Measurements from ENCODE around the gene RBM10.

The RBM10 gene

GRCh38 chrX:47202316-47202715 lies 57.3 kb downstream of the RBM10 start:
- no peak for DNase-seq (ENCODE audit: extremely low read depth, low read depth)
- TF ChIP-seq, protein P1, sequence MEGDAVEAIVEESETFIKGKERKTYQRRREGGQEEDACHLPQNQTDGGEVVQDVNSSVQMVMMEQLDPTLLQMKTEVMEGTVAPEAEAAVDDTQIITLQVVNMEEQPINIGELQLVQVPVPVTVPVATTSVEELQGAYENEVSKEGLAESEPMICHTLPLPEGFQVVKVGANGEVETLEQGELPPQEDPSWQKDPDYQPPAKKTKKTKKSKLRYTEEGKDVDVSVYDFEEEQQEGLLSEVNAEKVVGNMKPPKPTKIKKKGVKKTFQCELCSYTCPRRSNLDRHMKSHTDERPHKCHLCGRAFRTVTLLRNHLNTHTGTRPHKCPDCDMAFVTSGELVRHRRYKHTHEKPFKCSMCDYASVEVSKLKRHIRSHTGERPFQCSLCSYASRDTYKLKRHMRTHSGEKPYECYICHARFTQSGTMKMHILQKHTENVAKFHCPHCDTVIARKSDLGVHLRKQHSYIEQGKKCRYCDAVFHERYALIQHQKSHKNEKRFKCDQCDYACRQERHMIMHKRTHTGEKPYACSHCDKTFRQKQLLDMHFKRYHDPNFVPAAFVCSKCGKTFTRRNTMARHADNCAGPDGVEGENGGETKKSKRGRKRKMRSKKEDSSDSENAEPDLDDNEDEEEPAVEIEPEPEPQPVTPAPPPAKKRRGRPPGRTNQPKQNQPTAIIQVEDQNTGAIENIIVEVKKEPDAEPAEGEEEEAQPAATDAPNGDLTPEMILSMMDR (IDR thresholded peaks at IDR 0.05; ENCODE audit: low read depth, low read length) = no peak

DNA sequence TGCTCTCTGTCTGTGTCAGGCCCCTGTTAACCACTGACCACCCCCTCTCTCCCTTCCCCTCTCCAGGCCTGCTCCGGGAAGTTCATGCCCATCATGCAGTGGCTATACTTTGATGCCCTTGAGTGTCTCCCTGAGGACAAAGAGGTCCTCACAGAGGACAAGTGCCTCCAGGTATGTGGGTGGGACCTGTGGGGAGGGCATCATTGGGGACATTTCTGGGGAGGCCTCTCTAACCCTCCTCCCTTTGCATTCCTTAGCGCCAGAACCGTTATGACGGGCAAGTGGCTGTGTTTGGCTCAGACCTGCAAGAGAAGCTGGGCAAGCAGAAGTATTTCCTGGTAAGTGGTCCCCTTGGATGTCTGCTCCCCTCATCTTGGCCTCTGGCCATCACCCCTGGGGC lies 57.9 kb downstream of the RBM10 start:
- DNase-seq (ENCODE audit: extremely low read depth, low read depth) = no peak
- TF ChIP-seq, protein P1 (IDR thresholded peaks at IDR 0.05; ENCODE audit: low read depth, low read length) = no peak

- no peak for DNase-seq (ENCODE audit: extremely low read depth, low read depth)
- TF ChIP-seq, protein P1 (IDR thresholded peaks at IDR 0.05; ENCODE audit: low read depth, low read length) = no peak
Measured at GRCh38 chrX:47204970-47205369, 59.9 kb downstream of the RBM10 start.

DNA sequence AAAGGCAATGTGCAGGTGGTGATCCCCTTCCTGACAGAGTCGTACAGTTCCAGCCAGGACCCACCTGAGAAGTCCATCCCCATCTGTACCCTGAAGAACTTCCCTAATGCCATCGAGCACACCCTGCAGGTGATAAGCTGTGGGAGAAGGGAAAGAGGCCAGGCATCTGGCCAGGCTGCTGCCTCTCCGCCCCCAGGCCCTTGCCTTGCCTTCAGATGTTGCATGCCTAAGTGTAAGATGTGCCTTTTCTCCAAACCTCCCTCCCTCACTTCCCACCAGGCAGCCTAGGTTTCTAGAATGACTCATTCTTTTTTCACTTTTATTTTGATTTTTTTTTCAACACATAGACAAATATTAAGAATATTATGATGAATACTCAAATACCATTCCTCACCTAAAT lies 61.3 kb downstream of the RBM10 start:
- DNase-seq (ENCODE audit: extremely low read depth, low read depth) = no peak
- TF ChIP-seq, protein P1 (IDR thresholded peaks at IDR 0.05; ENCODE audit: low read depth, low read length) = no peak

DNA sequence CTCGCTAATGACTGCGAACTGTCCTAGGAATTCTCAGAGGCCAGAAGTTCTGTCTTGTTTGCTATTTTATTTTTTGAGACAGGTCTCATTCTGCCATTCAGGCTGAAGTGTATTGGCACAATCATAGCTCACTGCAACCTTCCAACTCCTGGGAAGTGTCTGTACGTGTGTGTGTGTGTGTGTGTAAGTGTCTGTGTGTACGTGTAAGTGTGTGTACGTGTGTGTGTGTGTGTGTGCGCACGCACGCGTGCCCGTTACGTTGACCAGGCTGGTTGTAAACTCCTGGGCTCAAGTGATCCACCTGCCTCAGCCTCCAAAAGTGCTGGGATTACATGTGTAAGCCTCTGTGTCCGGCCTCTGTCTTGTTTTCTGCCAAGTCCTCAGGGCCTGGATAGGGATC lies 63.1 kb downstream of the RBM10 start:
- TF ChIP-seq, protein P1 (IDR thresholded peaks at IDR 0.05; ENCODE audit: low read depth, low read length) = no peak
- no peak for DNase-seq (ENCODE audit: extremely low read depth, low read depth)

DNA sequence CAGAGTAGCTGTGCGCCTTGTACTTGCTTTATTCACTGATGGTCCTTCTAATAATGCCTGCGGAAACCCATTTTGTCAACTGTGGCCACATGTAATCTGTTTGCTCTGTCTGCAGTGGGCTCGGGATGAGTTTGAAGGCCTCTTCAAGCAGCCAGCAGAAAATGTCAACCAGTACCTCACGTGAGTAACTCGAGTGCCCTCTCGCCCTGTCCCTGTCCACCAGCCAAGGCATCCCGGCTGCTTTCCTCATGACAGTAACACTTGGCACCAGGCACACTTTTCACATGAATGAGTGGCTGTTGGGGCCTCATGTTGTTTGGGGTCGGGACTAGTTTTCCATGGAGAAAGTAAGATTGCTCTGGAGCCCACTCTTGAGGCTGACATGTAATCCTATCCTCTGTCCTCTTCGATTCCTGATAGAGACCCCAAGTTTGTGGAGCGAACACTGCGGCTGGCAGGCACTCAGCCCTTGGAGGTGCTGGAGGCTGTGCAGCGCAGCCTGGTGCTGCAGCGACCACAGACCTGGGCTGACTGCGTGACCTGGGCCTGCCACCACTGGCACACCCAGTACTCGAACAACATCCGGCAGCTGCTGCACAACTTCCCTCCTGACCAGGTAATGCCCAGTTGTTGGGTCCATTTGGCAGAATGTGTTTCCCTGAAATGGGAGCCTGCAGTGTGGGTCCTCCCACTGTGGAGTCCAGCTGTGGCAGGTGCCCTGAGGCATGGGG lies 64.7 kb downstream of the RBM10 start:
- TF ChIP-seq, protein P1 (IDR thresholded peaks at IDR 0.05; ENCODE audit: low read depth, low read length) = no peak
- no peak for DNase-seq (ENCODE audit: extremely low read depth, low read depth)

DNA sequence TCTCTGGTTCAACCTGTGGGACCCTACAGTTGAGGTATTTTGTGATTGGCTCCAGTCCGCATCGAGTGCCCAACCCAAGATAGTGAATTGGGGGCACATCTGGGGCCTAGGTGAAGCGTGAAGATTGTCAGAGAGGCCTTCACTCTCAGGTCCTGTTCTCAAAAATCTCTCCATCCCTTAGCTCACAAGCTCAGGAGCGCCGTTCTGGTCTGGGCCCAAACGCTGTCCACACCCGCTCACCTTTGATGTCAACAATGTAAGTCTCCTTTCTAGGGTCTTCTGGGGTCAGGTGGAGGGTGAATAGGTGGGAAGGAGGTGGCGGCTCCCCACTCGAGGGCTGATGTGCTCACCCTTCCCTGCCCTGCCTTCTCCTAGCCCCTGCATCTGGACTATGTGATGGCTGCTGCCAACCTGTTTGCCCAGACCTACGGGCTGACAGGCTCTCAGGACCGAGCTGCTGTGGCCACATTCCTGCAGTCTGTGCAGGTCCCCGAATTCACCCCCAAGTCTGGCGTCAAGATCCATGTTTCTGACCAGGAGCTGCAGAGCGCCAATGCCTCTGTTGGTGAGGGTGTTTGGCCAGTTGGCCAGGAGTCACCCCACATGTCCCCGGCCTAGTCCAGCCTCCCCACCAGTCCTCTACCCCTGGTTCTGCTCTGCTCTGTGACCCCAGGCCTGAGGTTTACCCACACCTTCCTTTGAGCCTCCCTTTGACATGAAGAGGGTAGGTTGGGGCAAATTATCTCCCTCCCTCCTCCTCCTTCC lies 65.8 kb downstream of the RBM10 start:
- TF ChIP-seq, protein P1 (IDR thresholded peaks at IDR 0.05; ENCODE audit: low read depth, low read length) = no peak
- no peak for DNase-seq (ENCODE audit: extremely low read depth, low read depth)
